UCSD-AML1 (cell line): Measurements from ENCODE around the gene RTEL1.
"Not testable (repeated sequence)": the region's sequence is repeated elsewhere in the genome, so short reads cannot be mapped to it uniquely, and the experiment has no call there.

Experiments used
- DNase-seq: peaks from one replicate; lab custom pipeline; 2025; ENCODE audit not compliant: unreplicated experiment; lab: John Stamatoyannopoulos, UW

RTEL1 gene

DNA sequence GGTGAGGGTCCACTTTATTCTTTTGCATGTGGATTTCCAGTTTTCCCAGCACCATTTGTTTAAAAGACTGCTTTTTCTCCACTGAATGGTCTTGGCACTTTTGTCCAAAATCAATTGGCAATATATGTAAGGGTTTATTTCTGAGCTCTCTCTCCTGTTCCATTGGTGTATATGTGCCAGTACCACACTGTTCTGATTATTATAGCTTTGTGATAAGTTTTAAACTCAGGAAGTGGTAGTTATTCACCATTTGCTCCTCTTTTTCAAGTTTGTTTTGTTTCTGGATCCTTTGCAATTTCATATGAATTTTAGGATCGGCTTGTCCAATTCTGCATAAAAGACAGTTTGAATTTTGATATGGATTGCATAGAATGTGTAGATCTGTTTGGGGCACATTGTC lies 54.1 kb downstream of the RTEL1 start:
- no peak for DNase-seq

DNA sequence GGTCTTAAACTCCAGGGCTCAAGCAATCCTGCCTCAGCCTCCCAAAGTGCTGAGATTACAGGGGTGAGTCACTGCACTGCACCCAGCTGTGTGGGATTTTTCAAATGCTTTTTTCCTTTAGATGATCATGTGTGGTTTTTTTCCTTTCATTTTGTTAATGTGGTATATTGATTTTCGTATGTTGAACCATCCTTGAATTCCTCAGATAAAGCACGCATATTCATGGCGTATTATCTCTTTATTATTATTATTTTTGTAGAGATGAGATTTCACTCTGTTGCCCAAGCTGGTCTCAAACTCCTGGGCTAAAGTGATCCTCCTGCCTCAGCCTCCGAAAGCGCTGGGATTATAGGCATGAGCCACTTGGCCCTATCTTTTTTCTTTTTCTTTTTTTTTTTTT lies 56.7 kb downstream of the RTEL1 start:
- no peak for DNase-seq

- DNase-seq: no peak
Measured at GRCh38 chr20:63718996-63719395, 60.9 kb downstream of the RTEL1 start.

- not testable (repeated sequence) for DNase-seq
Measured at GRCh38 chr20:63722967-63723622, 65.0 kb downstream of the RTEL1 start.

- not testable (repeated sequence) for DNase-seq
Measured at GRCh38 chr20:63730189-63730733, 72.1 kb downstream of the RTEL1 start.

DNA sequence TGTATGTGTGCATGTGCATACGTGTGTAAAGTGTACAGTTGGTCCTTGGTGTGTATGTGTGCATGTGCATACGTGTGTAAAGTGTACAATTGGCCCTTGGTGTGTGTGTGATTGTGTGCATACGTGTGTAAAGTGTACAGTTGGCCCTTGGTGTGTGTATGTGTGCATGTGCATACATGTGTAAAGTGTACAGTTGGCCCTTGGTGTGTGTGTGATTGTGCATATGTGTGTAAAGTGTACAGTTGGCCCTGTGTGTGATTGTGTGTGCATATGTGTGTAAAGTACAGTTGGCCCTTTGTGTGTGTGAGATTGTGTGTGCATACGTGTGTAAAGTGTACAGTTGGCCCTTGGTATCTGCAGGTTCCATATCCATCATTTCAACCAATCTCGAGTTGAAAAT lies 73.3 kb downstream of the RTEL1 start:
- no peak for DNase-seq

DNA sequence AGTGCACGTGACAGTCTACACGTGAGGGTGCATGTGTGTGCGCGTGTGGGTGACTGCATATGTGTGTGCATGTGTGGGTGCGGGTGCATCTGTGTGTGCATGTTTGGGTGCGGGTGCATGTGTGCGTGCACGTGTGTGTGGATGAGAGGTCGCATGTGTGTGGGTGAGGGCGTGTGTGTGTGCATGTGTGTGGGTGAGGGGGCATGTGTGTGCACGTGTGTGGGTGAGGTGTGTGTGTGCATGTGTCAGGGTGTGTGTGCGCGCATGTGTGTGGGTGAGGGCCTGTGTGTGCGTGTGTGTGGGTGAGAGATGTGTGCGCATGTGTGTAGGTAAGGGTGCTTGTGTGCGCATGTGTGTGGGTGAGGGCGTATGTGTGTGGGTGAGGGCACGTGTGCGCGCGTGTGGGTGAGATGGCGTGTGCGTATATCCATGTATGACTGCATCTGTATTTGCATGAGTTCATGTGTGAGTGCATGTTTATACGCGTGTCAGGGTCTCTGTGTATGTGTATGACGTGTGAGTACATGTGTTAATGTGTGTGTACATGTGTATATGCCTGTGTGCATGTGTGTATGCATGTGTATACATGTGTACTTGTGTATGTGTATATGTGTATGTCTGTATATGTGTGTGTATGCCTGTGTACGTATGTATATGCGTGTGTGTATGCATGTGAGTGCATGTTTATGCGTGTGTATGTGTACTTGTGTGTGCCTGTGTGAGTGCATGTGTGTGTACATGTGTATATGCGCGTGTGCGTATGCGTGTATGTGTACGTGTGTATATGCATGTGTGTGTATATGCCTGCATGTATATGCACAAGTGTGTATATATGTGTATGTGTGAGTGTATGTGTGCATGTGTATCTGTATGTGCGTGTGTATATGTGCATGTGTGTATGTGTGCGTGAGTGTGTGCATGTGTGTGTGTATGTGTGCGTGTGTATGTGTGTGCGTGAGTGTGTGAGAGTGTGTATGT lies 74.3 kb downstream of the RTEL1 start:
- DNase-seq: no peak

DNA sequence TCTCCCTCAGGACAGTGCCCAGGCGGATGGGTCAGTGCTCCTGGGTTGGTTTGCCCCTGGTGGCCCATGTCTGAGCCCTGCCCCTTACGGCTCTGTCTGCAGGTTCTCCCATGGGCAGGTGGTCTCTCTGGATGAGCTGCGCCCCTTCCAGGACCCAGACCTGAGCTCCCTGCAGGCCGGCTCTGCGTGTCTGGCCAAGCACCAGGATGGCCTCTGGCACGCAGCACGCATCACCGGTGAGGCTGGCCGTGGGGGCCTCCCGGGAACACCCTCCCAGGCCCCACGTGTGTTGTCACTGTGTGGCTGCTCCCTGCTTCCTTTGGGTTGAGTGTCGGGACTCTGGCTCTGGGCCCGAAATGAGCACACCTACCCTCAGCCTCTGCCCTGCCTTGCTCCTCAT lies 75.0 kb downstream of the RTEL1 start:
- DNase-seq: no peak

DNA sequence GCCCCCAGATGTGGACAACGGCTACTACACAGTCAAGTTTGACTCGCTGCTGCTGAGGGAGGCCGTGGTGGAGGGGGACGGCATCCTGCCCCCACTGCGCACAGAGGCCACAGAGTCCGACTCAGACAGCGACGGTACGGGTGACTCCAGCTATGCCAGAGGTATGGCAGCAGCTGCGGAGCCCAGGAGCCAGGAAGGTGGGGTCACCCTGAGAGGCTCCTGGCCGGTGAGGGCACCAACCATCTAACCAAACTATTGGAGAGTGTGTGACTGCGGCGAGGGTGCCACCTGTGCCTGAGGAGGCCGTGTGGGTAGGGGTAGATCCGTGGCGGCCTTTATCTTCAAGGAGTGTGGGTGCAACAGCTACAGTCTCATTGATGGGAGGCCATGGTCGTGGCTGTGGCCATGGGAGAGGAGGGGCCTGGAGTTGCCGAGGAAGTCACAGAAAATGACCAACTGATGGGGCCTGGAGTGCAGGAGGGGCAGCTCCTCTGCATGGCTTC lies 75.5 kb downstream of the RTEL1 start:
- DNase-seq: no peak

- no peak for DNase-seq
Measured at GRCh38 chr20:63734111-63734945, 76.2 kb downstream of the RTEL1 start.

DNA sequence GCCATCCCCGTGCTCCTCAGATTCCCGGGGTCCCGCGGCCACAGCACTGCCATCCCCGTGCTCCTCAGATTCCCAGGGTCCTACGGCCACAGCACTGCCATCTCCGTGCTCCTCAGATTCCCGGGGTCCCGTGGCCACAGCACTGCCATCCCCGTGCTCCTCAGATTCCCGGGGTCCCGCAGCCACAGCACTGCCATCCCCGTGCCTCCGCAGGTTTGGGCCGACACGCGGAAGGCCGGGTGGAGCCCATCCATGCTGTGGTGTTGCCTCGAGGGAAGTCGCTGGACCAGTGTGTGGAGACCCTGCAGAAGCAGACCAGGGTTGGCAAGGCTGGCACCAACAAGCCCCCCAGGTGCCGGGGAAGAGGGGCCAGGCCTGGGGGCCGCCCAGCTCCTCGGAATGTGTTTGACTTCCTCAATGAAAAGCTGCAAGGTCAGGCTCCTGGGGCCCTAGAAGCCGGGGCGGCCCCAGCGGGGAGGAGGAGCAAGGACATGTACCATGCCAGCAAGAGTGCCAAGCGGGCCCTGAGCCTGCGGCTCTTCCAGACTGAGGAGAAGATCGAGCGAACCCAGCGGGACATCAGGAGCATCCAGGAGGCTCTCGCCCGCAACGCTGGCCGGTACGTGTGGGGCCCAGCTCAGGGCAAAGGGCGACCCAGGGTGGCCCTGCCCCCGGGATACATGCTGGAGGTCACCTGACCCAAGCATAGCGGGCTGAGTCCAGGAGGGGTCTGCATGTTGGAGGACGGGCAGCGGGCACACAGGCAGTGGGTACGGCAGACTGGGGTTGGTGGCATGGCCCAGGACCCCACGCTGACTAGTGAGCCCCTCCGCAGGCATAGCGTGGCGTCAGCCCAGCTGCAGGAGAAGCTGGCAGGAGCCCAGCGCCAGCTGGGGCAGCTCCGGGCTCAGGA lies 77.1 kb downstream of the RTEL1 start:
- DNase-seq: no peak

- no peak for DNase-seq
Measured at GRCh38 chr20:63735859-63736718, 78.0 kb downstream of the RTEL1 start, which contains the start of gene LIME1. LIME1 (plus strand) TSS chr20:63736664; CDS start chr20:63737550, 886 bp downstream.

DNA sequence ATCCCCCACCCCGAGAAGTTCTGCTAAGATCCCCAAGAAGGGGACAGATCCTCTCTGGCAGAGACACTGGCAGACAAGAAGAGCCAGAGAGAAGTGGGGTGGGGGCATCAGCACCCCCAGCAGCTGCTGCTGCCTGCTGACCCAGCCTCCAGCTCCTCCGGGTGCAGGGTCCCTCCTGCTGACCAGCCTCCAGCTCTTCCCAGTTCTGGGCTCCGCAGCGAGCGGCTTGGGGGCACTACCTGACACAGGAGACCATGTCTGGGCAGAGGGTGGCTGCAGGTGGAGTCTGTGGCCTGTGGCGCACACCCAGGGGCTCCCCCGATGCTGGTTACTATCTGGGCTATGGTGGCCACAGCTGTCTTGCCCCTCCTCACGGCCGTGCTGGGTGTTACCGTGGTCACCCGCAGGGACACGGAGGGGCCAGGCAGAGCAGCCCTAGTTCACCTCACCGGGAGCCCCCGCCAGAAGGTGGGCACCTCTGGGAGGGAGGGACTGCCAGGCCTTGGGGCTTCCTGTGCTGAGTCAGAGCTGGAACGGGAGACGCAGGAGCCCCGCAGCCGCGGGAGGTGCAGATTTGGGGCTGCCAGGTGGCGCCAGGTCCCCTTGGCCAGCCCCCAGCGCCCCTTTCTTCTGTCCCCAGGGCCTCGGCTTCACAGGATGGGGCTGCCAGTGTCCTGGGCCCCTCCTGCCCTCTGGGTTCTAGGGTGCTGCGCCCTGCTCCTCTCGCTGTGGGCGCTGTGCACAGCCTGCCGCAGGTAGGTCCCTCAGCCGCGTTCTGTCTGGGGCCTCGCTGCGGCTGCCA lies 79.0 kb downstream of the RTEL1 start:
- no peak for DNase-seq

- DNase-seq: no peak
Measured at GRCh38 chr20:63737695-63737944, 79.5 kb downstream of the RTEL1 start.

DNA sequence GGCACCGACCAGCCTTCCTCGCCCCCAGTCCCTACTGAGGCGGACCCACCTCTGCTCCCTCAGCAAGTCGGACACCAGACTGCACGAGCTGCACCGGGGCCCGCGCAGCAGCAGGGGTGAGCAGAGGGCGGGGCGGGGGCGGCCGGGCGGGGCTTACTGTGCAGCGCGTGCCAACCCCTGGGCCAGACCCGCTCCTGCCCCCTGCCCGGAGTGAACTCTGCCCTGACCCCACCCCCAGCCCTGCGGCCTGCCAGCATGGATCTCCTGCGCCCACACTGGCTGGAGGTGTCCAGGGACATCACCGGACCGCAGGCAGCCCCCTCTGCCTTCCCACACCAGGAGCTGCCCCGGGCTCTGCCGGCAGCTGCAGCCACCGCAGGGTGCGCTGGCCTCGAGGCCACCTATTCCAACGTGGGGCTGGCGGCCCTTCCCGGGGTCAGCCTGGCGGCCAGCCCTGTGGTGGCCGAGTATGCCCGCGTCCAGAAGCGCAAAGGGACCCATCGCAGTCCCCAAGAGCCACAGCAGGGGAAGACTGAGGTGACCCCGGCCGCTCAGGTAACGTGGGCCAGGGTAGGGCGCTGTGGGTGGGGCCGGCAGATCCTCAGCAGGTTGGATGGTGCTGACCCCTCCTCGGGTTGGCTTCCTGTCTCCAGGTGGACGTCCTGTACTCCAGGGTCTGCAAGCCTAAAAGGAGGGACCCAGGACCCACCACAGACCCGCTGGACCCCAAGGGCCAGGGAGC lies 80.0 kb downstream of the RTEL1 start:
- no peak for DNase-seq

DNA sequence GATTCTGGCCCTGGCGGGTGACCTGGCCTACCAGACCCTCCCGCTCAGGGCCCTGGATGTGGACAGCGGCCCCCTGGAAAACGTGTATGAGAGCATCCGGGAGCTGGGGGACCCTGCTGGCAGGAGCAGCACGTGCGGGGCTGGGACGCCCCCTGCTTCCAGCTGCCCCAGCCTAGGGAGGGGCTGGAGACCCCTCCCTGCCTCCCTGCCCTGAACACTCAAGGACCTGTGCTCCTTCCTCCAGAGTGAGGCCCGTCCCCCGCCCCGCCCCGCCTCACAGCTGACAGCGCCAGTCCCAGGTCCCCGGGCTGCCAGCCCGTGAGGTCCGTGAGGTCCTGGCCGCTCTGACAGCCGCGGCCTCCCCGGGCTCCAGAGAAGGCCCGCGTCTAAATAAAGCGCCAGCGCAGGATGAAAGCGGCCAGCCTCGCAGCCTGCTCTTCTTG lies 80.6 kb downstream of the RTEL1 start:
- no peak for DNase-seq
